ENCODE results near the gene MSH3.

GRCh38 chr5:80837679-80838078 is 183.2 kb downstream of the MSH3 start:
- no peak for TF ChIP-seq CTCF (IDR thresholded peaks at IDR 0.05)
- no peak for TF ChIP-seq CEBPB (IDR thresholded peaks at IDR 0.05)
- no peak for TF ChIP-seq POLR2A (IDR thresholded peaks at IDR 0.05; ENCODE audit: low read length)
- TF ChIP-seq MAX (IDR thresholded peaks at IDR 0.05): no peak
- TF ChIP-seq MAFK (IDR thresholded peaks at IDR 0.05; ENCODE audit: partially characterized antibody): no peak
- no peak for TF ChIP-seq NR3C1 (IDR thresholded peaks at IDR 0.05)
- no peak for TF ChIP-seq CHD2 (IDR thresholded peaks at IDR 0.05; ENCODE audit: low read length, partially characterized antibody)
- no peak for TF ChIP-seq RNF2 (IDR thresholded peaks at IDR 0.05; ENCODE audit: borderline replicate concordance, low read depth)
